Stimulated activated CD4-positive, alpha-beta T cell treated with anti-CD3 and anti-CD28 coated beads, TNF-alpha, amount 100 ng/mL, for 24 hours (primary cell): Measurements from ENCODE around the gene CCDC88B.

Source experiments
- DNase-seq, 3 experiments: peaks; one replicate each; pipeline ENCODE4 v3.0.0-alpha.2; 2020; ENCODE audit warnings: low read depth in 3 of 3

The CCDC88B gene, protein sequence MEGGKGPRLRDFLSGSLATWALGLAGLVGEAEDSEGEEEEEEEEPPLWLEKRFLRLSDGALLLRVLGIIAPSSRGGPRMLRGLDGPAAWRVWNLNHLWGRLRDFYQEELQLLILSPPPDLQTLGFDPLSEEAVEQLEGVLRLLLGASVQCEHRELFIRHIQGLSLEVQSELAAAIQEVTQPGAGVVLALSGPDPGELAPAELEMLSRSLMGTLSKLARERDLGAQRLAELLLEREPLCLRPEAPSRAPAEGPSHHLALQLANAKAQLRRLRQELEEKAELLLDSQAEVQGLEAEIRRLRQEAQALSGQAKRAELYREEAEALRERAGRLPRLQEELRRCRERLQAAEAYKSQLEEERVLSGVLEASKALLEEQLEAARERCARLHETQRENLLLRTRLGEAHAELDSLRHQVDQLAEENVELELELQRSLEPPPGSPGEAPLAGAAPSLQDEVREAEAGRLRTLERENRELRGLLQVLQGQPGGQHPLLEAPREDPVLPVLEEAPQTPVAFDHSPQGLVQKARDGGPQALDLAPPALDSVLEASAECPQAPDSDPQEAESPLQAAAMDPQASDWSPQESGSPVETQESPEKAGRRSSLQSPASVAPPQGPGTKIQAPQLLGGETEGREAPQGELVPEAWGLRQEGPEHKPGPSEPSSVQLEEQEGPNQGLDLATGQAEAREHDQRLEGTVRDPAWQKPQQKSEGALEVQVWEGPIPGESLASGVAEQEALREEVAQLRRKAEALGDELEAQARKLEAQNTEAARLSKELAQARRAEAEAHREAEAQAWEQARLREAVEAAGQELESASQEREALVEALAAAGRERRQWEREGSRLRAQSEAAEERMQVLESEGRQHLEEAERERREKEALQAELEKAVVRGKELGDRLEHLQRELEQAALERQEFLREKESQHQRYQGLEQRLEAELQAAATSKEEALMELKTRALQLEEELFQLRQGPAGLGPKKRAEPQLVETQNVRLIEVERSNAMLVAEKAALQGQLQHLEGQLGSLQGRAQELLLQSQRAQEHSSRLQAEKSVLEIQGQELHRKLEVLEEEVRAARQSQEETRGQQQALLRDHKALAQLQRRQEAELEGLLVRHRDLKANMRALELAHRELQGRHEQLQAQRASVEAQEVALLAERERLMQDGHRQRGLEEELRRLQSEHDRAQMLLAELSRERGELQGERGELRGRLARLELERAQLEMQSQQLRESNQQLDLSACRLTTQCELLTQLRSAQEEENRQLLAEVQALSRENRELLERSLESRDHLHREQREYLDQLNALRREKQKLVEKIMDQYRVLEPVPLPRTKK (N-terminal part only)

DNA sequence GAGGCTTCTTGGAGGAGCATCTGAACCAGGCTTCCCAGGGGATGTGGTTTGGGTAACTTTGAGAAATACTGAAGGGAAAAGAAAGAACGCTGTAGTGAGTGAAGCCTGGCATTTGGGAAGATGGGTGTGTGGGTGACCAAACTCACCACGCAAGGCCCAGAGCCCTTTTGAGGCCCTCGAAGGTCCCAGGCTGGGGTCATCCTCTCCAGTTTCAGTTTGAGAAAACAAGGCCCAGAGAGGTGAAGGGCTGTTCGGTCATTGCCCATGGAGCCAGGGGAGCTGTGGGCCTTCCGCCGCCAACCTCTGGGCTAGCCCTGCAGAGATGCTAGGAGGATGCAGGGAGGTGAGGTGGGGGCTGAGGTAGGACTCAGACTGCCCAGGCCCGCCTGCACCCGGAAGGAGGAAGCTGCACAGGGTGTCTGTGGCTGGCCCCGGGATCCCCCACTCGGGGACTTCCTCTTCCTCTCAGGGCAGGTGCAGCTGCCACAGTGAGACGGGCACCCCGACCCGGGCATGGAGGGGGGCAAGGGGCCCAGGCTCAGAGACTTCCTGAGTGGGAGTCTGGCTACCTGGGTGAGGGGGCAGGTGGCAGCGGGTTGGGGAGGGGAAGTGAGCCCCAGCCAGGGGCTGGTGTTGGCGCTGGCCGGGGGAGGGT is at the start of gene CCDC88B:
Gene CCDC88B, plus strand, starts transcription at position 451 of the 655 bp plus-strand sequence. Its CDS starts 63 bp downstream, at position 514.
- peak; percentile 56 to 86 (median 66) for DNase-seq

DNA sequence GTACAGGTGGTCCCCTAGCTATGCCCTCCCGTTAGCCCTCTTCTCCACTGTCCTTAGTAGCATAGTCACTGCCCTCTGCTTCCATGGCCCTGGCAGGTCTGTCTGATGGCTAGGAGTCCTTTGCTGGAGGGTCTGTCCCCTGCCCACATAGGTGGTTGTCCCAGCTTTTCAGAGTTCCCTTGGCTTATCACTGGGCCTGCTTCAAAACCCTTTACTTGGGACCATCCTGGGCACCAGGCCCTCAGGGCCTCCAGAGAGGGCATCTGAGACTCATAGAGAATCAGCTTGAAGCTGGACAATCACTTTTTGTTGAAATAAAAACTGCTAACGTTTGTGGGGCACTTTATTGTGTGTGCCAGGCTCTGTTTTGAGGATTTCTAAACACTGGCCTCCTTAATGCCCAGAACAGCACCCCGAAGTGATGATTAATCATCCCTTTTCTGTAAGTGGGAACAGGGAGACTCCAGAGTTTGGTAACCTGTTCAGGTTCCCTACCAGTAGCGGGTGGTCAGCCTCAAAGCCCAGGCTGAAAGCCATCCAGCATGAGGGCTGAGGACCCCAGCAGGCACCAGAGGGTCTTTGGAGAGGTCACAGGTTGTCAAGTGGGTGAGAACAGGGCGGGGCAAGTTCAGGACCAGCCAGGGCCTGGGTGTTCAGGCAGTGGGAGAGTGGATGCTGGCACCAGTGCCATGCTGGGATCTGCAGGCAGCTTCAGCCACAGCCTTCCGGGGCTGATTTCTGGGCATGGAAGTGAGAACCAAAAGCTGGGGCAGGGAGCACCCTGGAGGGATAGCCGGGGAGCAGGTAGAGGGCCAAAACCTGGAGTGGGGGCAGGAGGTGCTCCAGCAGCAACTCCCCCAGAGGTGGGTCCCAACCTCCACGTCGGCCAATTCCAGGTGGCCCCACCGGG is 49.4 kb upstream of the CCDC88B start:
- DNase-seq, result no peak

DNA sequence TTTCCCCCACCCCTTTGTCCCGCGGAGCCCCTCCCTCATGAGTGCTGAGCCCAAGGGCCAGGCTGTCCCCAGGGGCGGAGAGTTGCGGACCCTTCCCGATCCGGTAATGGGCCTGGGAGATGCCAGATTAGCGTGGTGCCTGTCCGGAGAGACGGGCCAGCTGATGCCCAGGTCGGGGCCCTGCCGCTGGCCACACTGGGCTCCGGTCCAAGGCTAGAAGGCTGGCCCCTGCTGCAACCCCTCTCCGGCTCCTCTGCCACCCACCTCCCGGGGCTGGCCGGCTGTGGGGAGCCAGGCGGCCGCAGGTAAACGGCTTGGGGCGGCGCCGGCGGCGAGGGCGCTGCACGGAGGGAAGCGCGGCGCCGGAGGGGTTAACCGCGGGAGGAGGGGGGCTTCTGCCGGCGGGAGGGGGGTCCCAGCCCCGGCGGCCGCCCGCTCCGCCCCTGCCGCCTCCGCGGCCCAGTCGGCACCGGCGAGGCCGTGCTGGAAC is 48.7 kb upstream of the CCDC88B start, which contains the start of gene KCNK4:
Gene KCNK4, plus strand, starts transcription at position 41 of the 490 bp plus-strand sequence. CDS start 1,717 bp downstream, outside the sequence.
- DNase-seq, result no peak

DNA sequence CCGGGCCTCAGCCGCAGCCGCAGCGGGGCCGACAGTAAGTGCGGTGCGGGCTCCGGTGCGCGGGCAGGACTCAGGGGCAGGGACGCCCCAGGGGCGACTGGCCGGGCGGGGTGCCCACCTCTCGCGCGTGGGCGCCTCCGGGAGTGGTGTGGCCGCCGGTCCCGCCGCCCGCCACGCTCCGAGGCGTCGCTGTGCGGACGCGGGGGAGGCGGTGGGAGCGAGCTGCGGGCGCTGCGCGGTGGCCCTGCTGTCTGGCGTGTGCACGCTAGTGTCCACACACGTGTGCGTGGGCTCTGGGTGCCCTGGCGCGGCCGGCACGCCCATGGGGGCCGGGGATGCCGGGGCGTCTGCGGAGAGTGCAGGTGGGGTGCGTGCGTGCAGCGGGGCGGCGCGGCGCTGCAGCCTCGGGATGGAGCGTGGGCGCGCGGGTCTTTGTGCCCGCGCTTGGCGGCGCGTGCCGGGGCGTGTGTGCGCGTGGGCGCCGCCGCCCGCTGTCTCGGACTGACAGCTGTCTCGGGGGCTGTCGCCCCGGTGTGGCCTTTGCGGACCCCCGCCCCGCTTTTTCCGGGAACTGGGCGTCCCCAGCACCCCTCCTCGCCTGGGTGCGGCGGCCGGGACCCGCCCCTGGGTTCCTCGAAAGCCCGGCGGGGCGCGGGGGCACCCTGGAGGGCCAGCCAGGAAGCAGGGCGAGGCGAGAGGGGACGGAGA is 48.1 kb upstream of the CCDC88B start:
- no peak for DNase-seq

DNA sequence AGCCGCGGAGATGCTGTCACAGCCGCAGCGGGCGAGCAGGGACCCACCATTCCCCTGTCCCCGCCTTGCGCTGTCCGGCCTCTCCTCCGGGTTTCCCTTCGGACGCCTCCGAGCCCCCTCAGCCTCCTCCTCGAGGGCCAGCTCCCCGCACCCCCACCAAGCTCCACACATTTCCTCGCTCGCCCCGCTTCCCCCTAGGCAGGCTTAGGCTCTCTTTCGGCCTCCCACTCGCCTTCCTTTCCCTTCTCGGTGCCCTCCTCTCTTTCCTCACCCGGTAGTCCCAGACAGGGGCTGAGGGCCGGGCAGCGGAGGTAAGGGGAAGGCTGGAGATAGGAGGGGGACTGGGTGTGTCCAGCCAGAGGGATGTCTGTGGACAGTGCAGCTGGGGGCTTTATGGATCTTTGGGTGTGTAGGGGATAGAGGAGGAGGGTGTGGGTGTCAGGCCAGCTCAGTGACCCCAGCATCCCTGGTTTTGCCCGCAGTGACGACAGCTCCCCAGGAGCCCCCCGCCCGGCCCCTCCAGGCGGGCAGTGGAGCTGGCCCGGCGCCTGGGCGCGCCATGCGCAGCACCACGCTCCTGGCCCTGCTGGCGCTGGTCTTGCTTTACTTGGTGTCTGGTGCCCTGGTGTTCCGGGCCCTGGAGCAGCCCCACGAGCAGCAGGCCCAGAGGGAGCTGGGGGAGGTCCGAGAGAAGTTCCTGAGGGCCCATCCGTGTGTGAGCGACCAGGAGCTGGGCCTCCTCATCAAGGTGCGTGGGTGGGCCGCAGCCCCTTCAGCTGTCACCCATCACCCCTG is 47.3 kb upstream of the CCDC88B start:
- no peak for DNase-seq

DNA sequence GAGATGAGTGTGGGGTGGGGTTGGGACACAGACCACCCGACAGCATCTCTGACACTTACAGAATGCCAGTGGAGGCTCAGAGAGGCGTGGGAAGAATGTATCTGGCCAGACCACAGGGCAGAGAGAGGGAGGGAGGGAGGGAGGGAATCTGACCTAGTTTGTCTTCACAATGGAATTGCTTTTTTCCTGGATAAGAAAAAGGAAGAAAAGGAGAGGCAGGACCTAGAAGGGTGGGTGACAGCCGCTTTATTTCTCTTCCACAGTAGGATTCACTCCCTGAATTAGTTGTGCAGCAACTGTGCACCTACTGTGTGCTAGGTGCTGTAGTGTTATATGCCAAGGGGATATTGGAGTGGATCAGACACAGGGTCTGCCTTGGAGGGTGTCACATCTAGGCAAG is 45.2 kb upstream of the CCDC88B start:
- no peak for DNase-seq

DNA sequence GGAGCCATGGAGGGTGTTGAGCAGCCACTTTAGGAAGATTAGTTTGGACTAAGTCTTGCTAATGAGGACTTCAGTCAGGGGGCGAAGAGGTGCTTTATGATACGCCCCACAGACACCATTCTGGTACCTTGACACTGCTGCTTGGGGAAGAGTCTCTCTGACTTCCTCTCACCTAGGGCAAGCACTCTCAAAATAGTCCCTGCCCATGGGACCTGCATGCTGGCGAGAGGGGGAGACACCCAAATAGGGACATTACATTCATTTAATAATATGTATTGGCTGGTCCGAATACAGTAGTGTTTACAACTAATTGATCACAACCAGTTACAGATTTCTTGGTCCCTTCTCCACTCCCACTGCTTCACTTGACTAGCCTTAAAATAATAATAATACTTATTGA is 44.2 kb upstream of the CCDC88B start:
- DNase-seq, result no peak

DNA sequence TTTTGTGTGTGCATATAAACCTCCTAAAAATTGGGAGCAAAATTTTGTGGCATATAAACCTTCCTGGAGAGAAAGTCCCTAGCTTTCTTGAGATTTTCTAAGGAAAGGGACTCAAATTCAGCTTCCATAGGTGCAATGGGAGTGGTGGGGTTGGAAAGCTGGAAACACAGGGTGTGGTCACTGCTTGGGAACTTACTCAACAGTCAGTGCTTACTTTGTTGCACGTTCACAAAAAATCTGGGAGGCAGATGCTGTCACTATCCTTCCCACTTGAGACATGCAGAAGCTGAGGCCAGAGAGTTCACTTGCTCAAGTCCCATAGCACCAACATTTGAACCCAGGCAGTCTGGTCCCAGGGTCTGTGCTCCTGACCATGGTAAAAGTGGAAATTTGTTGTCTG is 43.8 kb upstream of the CCDC88B start:
- DNase-seq, result no peak

DNA sequence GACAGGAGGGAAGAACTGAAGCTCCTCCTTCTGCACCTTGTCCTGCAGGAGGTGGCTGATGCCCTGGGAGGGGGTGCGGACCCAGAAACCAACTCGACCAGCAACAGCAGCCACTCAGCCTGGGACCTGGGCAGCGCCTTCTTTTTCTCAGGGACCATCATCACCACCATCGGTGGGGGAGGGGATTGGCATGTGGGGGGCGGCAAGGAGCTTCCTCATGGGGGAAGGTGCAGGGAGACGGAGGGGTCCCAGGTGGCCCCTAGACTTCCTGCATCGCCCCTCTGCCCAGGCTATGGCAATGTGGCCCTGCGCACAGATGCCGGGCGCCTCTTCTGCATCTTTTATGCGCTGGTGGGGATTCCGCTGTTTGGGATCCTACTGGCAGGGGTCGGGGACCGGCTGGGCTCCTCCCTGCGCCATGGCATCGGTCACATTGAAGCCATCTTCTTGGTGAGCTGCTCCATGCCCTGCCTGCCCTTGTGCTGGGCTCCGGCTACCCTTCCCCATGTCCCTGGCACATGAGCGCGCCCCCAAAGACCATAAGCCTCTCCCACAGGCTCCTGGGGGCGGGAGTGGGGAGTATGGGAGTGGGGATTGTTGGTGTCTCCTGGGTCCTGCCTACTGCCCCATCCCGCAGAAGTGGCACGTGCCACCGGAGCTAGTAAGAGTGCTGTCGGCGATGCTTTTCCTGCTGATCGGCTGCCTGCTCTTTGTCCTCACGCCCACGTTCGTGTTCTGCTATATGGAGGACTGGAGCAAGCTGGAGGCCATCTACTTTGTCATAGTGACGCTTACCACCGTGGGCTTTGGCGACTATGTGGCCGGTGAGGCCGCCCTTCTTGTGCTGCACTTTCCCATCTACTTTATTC is 42.9 kb upstream of the CCDC88B start:
- no peak for DNase-seq

DNA sequence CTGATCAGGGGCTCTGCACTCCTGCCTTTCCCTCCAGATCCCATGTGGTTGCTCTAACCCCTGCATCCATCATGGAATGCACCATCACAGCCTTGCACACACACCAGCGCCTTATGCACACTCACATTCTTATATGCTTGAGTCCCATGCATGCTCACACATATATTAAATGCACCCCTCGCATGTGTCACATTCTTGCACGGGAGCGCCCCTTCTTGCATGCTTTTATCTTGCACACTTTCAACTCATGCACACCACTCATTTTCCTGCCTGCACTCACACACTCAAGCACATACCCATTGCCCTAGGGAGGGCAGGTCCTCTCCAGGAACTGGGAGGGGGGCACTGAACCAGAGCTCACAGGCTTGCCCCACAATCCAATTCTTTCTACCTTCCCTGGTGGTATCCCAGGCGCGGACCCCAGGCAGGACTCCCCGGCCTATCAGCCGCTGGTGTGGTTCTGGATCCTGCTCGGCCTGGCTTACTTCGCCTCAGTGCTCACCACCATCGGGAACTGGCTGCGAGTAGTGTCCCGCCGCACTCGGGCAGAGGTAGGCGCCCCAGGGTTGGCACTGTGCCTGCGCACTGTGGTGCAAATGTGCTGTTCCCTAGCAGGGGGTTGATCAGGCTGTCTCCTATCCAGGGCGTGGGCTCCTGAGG is 42.2 kb upstream of the CCDC88B start:
- DNase-seq, result no peak

DNA sequence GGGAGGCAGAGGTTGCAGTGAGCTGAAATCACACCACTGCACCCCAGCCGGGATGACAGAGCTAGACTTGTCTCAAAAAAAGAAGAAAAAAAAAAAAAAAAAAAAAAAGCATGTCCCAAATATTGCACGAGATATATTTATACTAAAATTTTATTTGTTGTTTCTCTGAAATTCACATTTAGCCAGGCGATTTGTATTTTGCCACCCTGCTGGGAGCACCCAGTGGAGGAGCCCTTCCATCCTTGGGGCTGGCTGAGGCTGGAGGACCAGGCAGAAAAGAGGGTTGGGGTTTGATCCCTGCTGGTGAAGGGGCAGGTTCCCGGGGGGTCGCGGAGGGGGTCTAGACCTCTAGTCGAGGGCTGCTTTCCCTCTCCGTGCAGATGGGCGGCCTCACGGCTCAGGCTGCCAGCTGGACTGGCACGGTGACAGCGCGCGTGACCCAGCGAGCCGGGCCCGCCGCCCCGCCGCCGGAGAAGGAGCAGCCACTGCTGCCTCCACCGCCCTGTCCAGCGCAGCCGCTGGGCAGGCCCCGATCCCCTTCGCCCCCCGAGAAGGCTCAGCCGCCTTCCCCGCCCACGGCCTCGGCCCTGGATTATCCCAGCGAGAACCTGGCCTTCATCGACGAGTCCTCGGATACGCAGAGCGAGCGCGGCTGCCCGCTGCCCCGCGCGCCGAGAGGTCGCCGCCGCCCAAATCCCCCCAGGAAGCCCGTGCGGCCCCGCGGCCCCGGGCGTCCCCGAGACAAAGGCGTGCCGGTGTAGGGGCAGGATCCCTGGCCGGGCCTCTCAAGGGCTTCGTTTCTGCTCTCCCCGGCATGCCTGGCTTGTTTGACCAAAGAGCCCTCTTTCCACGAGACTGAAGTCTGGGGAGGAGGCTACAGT is 40.8 kb upstream of the CCDC88B start:
- DNase-seq, result no peak

DNA sequence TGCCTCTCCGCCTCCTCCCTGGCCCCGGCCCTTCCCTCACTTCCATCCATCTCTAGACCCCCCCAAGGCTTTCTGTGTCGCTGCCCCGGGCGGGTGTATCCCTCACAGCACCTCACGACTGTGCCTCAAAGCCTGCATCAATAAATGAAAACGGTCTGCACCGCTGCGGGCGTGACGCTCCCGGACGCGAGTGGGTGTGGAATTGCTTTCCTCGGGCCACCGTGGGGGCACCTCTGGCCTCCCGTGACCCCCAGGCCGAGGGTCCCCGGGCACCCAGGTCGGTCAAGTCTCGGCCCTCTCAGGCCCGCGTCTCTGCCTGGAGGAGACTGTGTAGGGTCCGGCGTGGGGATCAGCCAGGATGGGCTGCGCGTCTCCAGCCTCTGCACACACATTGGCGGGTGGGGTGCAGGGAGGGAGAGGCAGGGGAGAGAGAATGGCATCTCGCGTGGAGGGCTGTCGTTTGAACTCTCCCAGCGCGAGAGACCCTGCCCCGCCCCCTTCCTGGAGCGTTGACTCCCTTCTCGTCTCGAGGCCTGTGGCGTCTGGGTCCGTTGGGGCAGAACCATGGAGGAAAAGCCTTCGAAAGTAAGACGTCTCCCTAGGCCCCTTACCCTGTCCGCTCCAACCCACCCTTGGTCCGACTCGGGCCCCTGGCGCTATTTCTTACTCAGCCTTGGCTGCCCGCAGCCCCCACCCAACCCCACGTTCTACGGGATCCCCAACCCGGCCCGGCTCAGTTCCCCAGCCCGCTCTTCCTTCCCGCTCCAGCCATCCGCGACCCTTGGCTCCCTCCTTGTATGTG is 40.0 kb upstream of the CCDC88B start, which contains the start of gene CATSPERZ:
Gene CATSPERZ, plus strand, starts transcription at position 512 of the 802 bp plus-strand sequence. Its CDS starts 53 bp downstream, at position 565.
- no peak for DNase-seq

DNA sequence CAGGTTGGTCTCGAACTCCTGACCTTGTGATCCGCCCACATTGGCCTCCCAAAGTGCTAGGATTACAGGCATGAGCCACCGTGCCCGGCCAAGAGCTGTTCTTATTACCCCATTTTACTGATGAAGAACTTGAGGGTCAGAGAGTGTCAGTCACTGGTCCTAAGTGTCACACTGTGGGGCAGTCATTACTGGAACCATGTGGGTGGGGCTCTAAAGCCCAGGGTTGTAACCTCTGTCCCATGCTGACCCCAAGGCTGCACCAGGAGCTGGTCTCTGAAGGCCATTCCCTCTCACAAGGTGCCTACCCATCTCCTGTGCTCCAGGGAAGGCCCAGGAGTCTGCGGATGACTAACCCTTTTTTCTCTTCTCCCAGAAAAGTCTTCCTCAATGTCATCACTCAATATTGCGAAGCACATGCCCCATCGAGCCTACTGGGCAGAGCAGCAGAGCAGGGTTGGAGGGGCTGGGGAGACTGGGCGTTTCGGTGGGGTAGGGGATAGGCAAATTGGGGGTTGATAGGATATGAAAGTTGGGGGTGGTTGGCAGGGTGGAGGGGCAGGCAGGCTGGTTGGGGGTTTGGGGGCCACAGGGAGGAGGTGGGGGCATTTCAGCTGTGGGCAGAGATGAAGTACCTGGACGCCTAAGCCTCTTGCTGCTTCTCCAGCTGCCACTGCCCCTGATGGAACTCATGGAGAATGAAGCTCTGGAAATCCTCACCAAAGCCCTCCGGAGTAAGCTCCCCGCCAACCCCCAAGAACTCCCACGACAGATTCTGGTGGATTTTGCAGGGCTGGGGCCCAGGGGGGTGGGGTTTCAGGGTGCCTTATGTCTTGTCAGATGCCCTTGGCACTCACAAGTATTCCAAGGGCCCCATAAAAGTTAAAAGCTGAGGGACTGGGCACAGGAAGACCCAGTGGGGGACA is 36.6 kb upstream of the CCDC88B start:
- DNase-seq, result no peak

DNA sequence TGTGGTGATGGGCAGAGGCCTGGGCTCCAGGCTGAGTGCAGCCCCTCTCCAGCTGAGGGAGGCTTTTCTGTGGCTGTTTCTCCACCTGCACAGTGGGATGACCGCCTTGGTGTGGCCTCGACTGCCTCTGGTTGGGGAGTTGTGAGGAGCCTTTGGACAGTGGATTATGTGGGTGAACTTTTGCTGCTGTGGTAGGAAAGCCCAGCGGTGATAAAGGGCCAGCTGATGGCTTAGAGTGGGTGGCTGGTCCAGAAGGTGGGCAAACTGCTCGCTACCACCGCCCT is 36.0 kb upstream of the CCDC88B start:
- DNase-seq, result no peak
